Osteocyte (in vitro differentiated cells): Measurements from ENCODE around the gene CTCF. TPM values are rescaled to one million over a fixed set of nuclear protein-coding genes. Genes with fewer than 3 reads are reported as not detected.
A peak's percentile ranks its signal among the peaks of the same experiment; 100 is the strongest.

Experiments
- DNase-seq: peaks from one replicate; pipeline ENCODE4 v3.0.0; 2021; ENCODE audit warnings: mixed read lengths; ENCODE audit not compliant: unreplicated experiment; ENCODE audit errors: extremely low spot score
- H3K27ac Mint-ChIP-seq: one replicate; pipeline ENCODE4 v1.8.0; 2021; ENCODE audit warnings: mild to moderate bottlenecking, mixed read lengths; ENCODE audit not compliant: unreplicated experiment
- H3K27me3 Mint-ChIP-seq: one replicate; pipeline ENCODE4 v1.8.0; 2021; ENCODE audit warnings: mixed read lengths; ENCODE audit not compliant: unreplicated experiment
- H3K36me3 Mint-ChIP-seq: one replicate; pipeline ENCODE4 v1.8.0; 2021; ENCODE audit warnings: mixed read lengths; ENCODE audit not compliant: unreplicated experiment
- H3K4me1 Mint-ChIP-seq: one replicate; pipeline ENCODE4 v1.8.0; 2021; ENCODE audit warnings: mixed read lengths; ENCODE audit not compliant: unreplicated experiment
- H3K4me3 Mint-ChIP-seq: one replicate; pipeline ENCODE4 v1.8.0; 2021; ENCODE audit warnings: mild to moderate bottlenecking, moderate library complexity, mixed read lengths; ENCODE audit not compliant: unreplicated experiment
- H3K9me3 Mint-ChIP-seq: one replicate; pipeline ENCODE4 v1.8.0; 2021; ENCODE audit warnings: mixed read lengths; ENCODE audit not compliant: unreplicated experiment
- CTCF ChIP-seq: fragments of 200-600 bp; sonication (generic); IDR thresholded peaks from 2 replicates; pipeline ENCODE4 v1.5.0; 2021; ENCODE audit warnings: antibody characterized with exemption, mild to moderate bottlenecking, moderate library complexity
- total RNA-seq: library from RNA; stranded (reverse); gene quantifications from 2 replicates; pipeline ENCODE4 v1.2.1, GENCODE V29; 2021

Gene CTCF
- total RNA-seq, 1 donor from 2014 or later = 43.2 TPM

- DNase-seq = peak; percentile 84
- no peak for TF ChIP-seq CTCF
- peaks cover 28% of the 10 kb centered on the region for H3K4me1 Mint-ChIP-seq
- H3K27me3 Mint-ChIP-seq = no peaks in the 10 kb centered on the region
- H3K9me3 Mint-ChIP-seq = no peaks in the 10 kb centered on the region
- H3K27ac Mint-ChIP-seq = no peak overlapping the region
- peak overlapping the region; percentile 87 for H3K4me3 Mint-ChIP-seq
- peaks cover 6% of the 10 kb centered on the region for H3K36me3 Mint-ChIP-seq
Observed at GRCh38 chr16:67661886-67662652, 99.7 kb downstream of the CTCF start.

- no peaks in the 10 kb centered on the region for H3K27me3 Mint-ChIP-seq
- DNase-seq = no peak
- TF ChIP-seq CTCF = no peak
- no peak overlapping the region for H3K27ac Mint-ChIP-seq
- H3K4me3 Mint-ChIP-seq = no peak overlapping the region
- H3K4me1 Mint-ChIP-seq = peaks cover 34% of the 10 kb centered on the region
- no peaks in the 10 kb centered on the region for H3K9me3 Mint-ChIP-seq
- peaks cover 6% of the 10 kb centered on the region for H3K36me3 Mint-ChIP-seq
Observed at GRCh38 chr16:67662653-67663010, 100.3 kb downstream of the CTCF start.

DNA sequence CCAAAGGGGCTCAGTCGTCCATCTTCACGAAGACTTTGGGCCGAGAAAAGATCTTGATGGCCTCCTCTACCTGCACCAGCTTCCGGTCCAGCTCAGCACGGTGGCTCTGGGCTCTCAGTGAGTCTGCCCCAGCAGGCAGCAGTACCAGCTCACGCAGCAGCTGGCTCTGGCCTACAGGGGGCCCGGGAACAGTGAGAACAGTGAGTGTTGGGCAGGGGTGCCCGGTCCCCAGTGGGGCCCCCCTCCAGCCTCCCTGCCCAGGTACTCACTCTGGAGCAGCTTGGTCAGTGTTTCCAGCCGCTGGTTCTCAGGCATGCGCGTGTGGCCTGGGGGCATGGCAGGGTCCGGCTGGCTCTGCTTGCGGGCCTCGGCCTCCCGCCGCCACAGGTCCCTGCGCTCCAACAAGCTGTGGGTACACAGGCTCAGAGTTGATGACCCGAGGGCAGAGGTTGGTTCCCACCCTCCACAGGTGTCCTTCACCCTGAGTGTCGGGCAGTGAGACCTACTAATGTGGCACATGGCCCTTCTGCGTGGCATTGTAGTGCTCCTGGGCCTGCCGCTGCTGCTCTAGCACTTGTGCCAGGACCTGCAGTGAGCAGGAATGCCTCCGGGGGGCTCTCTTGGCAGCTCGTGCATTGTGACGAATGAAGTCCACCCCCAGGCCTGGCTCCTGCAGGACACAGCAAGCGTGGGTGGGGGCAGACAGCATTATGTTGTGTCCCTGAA lies 101.0 kb downstream of the CTCF start:
- Mint-ChIP-seq H3K27ac (no peak overlapping the region), H3K27me3 (no peaks in the 10 kb centered on the region), H3K4me3 (no peak overlapping the region), H3K9me3 (no peaks in the 10 kb centered on the region), H3K4me1 (peaks cover 37% of the 10 kb centered on the region), H3K36me3 (peaks cover 6% of the 10 kb centered on the region)
- TF ChIP-seq CTCF = peak; percentile 30
- no peak for DNase-seq

DNA sequence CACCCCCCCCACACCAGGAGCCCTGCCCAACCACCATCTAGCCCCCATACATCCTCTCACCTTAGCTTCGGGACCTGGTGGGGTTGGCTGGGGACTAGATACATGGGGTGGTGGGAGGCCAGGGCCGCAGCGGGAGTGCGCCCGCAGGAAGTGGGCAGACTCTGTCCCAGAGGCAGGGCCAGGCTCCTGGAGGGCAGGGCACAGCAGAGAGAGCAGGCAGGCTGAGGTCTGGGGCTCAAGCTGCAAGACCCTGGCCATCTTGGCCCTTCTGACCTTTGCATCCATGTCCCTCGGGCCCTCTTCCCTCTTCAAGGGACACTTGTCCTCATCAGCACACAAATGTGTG lies 101.5 kb downstream of the CTCF start:
- DNase-seq = no peak
- H3K9me3 Mint-ChIP-seq = no peaks in the 10 kb centered on the region
- no peak overlapping the region for H3K27ac Mint-ChIP-seq
- no peak overlapping the region for H3K4me3 Mint-ChIP-seq
- H3K4me1 Mint-ChIP-seq = peaks cover 36% of the 10 kb centered on the region
- H3K36me3 Mint-ChIP-seq = peaks cover 6% of the 10 kb centered on the region
- no peaks in the 10 kb centered on the region for H3K27me3 Mint-ChIP-seq
- no peak for TF ChIP-seq CTCF

DNA sequence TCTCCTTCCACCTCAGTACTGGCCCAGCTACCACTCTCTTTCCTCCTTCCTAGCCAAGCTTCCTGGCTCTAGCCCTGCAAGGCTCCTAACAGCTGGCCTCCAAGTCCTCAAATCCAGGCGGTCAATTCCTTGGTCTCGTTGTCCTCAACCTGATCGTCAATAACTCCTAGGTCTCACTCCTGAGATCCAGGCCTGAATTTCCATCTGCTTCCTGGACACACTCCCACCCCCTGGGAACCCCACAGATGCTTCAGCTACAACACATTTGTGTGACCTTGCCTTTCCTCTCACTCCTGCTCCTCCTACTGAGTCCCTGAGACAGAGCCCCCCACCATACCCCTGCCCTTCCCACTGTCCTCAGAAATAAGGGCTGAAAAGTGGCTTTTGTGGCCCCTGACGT lies 101.9 kb downstream of the CTCF start:
- Mint-ChIP-seq H3K27me3 (no peaks in the 10 kb centered on the region), H3K9me3 (no peaks in the 10 kb centered on the region), H3K27ac (no peak overlapping the region), H3K4me3 (no peak overlapping the region), H3K4me1 (peaks cover 32% of the 10 kb centered on the region), H3K36me3 (peaks cover 6% of the 10 kb centered on the region)
- DNase-seq = no peak
- no peak for TF ChIP-seq CTCF
